Transverse colon (tissue), 4 donors: ENCODE measurements around the gene CCDC121. TPM values are rescaled to one million over a fixed set of nuclear protein-coding genes. Genes with fewer than 3 reads are reported as not detected.
"Not testable (repeated sequence)": the region's sequence is repeated elsewhere in the genome, so short reads cannot be mapped to it uniquely, and the experiment has no call there.

Experiments used
- DNase-seq: peaks from one replicate; pipeline ENCODE4 v3.0.0-alpha.2; 2019
- H3K27ac ChIP-seq, 4 donors: fragments of 200-600 bp; sonication (generic); 2 replicates each; pipeline ENCODE4 v1.5.1; 2016 to 2018; ENCODE audit warnings: inconsistent platforms in 4 of 4
- H3K27me3 ChIP-seq: fragments of 200-600 bp; sonication (generic); 2 replicates; pipeline ENCODE4 v1.5.1; 2017; ENCODE audit warnings: inconsistent platforms
- H3K36me3 ChIP-seq, 4 donors: fragments of 200-600 bp; sonication (generic); 2 replicates each; pipeline ENCODE4 v1.5.1; 2017 to 2019; ENCODE audit warnings: inconsistent platforms in 4 of 4
- H3K4me1 ChIP-seq, 4 donors: fragments of 200-600 bp; sonication (generic); 2 replicates each; pipeline ENCODE4 v1.5.1; 2017 to 2020; ENCODE audit warnings: inconsistent platforms in 4 of 4
- H3K4me3 ChIP-seq, 4 donors: fragments of 200-600 bp; sonication (generic); 1 replicate in 1 of 4; 2 replicates in 3 of 4; pipeline versions ENCODE4 v1.5.1 to v1.6.1; 2017 to 2019; ENCODE audit warnings: inconsistent platforms in 4 of 4
- H3K9me3 ChIP-seq, 2 donors: fragments of 200-600 bp; sonication (generic); 2 replicates each; pipeline ENCODE4 v1.5.1; 2017 to 2019; ENCODE audit warnings: inconsistent platforms in 2 of 2
- CTCF ChIP-seq, 5 experiments: fragments of 200-600 bp in 3 of 5; fragments of 450-650 bp in 2 of 5; sonication (generic) in 3 of 5; IDR thresholded peaks; 1 replicate in 2 of 5; 2 replicates in 3 of 5; pipeline ENCODE4 v1.5.1; 2016 to 2017; ENCODE audit warnings: antibody characterized with exemption in 5 of 5, inconsistent platforms in 3 of 5, mild to moderate bottlenecking in 2 of 5, moderate library complexity in 1 of 5
- EP300 ChIP-seq: sonication (generic); formaldehyde crosslinking; IDR thresholded peaks from one replicate; pipeline ENCODE4 v1.6.1; 2017; ENCODE audit warnings: antibody characterized with exemption, low read depth
- POLR2A ChIP-seq: fragments of 450-650 bp; IDR thresholded peaks from one replicate; pipeline ENCODE4 v1.6.1; 2016; ENCODE audit warnings: antibody characterized with exemption, mild to moderate bottlenecking, moderate library complexity
- POLR2AphosphoS5 ChIP-seq, 3 donors: sonication (generic); formaldehyde crosslinking; IDR thresholded peaks; one replicate each; pipeline ENCODE4 v1.6.1; 2016; ENCODE audit warnings: antibody characterized with exemption in 3 of 3
- WGBS, 2 donors: methylation state at CpG; one replicate each; pipeline ENCODE4 v1.1.5; 2018; ENCODE audit warnings: low coverage in 1 of 2; 5-methylcytosine and 5-hydroxymethylcytosine counted together
- in situ Hi-C, 4 donors: fragments of 200-750 bp; cut with MboI; loops; one replicate each; pipeline versions ENCODE4 v1.15.0 to v1.15.1; 2017; ENCODE audit warnings: low sequenced_read_pairs in 3 of 4, low pct_ligation_motif_present in 1 of 4, low pct_unique_long_range_greater_than_20kb in 1 of 4
- intact Hi-C: fragments of 100-400 bp; cut with DNase I; formaldehyde crosslinking; loops from one replicate; pipeline ENCODE4 v1.15.1; 2023; ENCODE audit warnings: low total_unique reads
- total RNA-seq, 4 donors: library from RNA; depleted of rRNA; stranded (reverse); fragments of >200 nt; gene quantifications; one replicate each; pipeline ENCODE4 v1.1.0, GENCODE V29; 2016

The CCDC121 gene
- total RNA-seq, 4 donors from 2014 or later: 0.80 to 4.3 (median 3.8) TPM; not detected in 1

- Histone ChIP-seq H3K27ac (no peak overlapping the region), H3K9me3 (no peaks in the 10 kb centered on the region), H3K36me3 (peaks cover 0 to 66% (median 26%) of the 10 kb centered on the region in 4 donors), H3K27me3 (no peaks in the 10 kb centered on the region), H3K4me3 (no peak overlapping the region), H3K4me1 (peaks cover 6 to 9% (median 7%) of the 10 kb centered on the region in 4 donors)
- in situ Hi-C loops (no loop called here), intact Hi-C loops (no loop called here)
- TF ChIP-seq POLR2A (no peak), POLR2AphosphoS5 (IDR thresholded peaks at IDR 0.05) (no peak), EP300 (no peak), CTCF (IDR thresholded peaks at IDR 0.05) (no peak)
- WGBS, 2 donors: 97 to 100% methylated on average over 2 of the region's 2 CpGs
- DNase-seq: no peak
Observed at GRCh38 chr2:27634291-27634690, 5.5 kb upstream of the CCDC121 start.

- H3K4me3 ChIP-seq, H3K9me3 ChIP-seq, intact Hi-C loops, H3K27ac ChIP-seq, in situ Hi-C loops, DNase-seq, H3K27me3 ChIP-seq: not testable (repeated sequence)
- Histone ChIP-seq H3K4me1 (peaks cover 14 to 19% (median 15%) of the 10 kb centered on the region in 4 donors), H3K36me3 (peaks cover 0 to 31% (median 7%) of the 10 kb centered on the region in 4 donors)
- WGBS, 2 donors: 96% methylated on average over 2 of the region's 2 CpGs; no CpG with 5 or more reads in 1 of the 2 donors
Observed at GRCh38 chr2:27630257-27630656, 1.4 kb upstream of the CCDC121 start.

- peaks cover 0 to 13% (median 0%) of the 10 kb centered on the region in 4 donors for H3K36me3 ChIP-seq
- H3K27ac ChIP-seq: peak overlapping the region; percentile 73 to 88 (median 80)
- intact Hi-C loops: no loop called here
- H3K9me3 ChIP-seq: no peaks in the 10 kb centered on the region
- no peaks in the 10 kb centered on the region for H3K27me3 ChIP-seq
- peak overlapping the region; percentile 50 to 88 (median 76) for H3K4me3 ChIP-seq
- no peak for DNase-seq
- 5 to 20% methylated on average over 1 to 18 of the region's 21 CpGs for WGBS, 2 donors
- in situ Hi-C loops: no loop called here
- TF ChIP-seq CTCF (IDR thresholded peaks at IDR 0.05) (no peak), EP300 (no peak)
- H3K4me1 ChIP-seq: peaks cover 14 to 19% (median 15%) of the 10 kb centered on the region in 4 donors
Observed at GRCh38 chr2:27627963-27628766, 647 bp downstream of the CCDC121 start.

- H3K27ac ChIP-seq: peak overlapping the region in 3 of 4 donors; percentile 7 to 79 (median 73)
- in situ Hi-C loops, intact Hi-C loops: not testable (repeated sequence)
Observed at GRCh38 chr2:27626921-27627320, 1.9 kb downstream of the CCDC121 start.

GRCh38 chr2:27626323-27626722 lies 2.5 kb downstream of the CCDC121 start:
- 88 to 100% methylated on average over 1 of the region's 1 CpG for WGBS, 2 donors
- in situ Hi-C loops, H3K27me3 ChIP-seq, H3K4me3 ChIP-seq, intact Hi-C loops, H3K9me3 ChIP-seq, DNase-seq, H3K27ac ChIP-seq: not testable (repeated sequence)
- H3K4me1 ChIP-seq: peaks cover 14 to 19% (median 15%) of the 10 kb centered on the region in 4 donors
- H3K36me3 ChIP-seq: peaks cover 0 to 13% (median 6%) of the 10 kb centered on the region in 4 donors

More at GRCh38 chr2:27626921-27627320, 1.9 kb downstream of the CCDC121 start:
- H3K4me1 ChIP-seq: peaks cover 14 to 19% (median 15%) of the 10 kb centered on the region in 4 donors
- H3K4me3 ChIP-seq, H3K36me3 ChIP-seq, DNase-seq, H3K27me3 ChIP-seq, H3K9me3 ChIP-seq: not testable (repeated sequence)
- 47 to 67% methylated on average over 2 to 3 of the region's 3 CpGs for WGBS, 2 donors
